Retina (tissue), 1 donor: ENCODE measurements around the gene AMMECR1.

Experiments
- DNase-seq: peaks from one replicate; pipeline ENCODE4 v3.0.0-alpha.2; 2016

The AMMECR1 gene

DNA sequence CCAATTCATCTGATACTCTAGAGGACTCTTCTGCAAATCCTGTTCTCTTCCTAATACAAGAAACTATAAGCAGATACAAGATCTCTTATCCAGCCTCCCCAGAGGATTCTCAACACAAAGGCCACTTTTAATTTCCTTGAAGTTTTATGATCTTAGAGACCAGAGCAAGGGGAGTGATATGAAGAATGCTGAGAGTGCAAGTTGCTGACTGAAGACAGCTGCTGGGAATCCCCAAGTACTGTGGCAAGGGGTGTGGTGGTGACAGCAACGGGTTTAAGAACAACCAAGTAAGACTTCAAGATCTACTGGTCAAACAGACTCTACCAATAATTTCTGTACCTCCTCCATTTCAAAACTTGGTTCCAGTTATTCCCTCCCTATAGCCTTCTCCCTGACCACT lies 7.0 kb downstream of the AMMECR1 start:
- no peak for DNase-seq

DNA sequence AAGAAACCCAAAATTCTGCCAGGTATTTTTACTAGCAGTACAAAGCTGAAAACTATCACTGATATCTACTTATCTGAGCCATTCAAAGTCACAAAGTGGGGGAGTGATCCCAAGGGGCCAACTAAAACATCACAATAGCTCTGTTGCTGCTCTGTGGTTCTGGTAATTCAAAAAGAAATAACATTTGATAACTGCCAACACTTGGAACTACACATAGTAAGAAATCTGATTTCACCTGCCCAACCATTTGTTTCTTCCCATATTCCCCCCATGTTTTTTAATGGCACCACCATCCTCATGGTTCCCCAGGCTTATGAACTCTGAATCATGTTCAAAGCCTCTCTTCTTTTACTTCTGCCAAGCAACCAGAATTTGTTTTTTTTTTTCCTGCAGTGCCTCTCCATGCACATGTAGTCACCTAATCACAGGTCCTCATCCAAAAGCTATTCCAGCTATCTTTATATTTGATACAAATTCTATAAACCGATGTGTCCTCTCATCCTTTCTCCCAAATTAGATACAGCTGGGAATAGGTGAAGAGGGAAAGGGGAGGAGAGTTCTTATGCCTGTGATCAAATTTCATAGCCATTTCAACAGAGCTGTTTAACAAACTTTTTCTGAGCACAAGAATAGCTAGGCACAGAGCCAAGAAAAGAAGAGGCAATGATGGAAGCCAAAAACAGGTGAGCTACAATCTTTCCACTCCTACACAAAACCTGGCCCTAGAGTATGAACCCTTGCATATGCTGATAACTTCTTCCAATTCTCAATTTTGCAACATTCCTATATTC lies 7.7 kb downstream of the AMMECR1 start:
- no peak for DNase-seq

DNA sequence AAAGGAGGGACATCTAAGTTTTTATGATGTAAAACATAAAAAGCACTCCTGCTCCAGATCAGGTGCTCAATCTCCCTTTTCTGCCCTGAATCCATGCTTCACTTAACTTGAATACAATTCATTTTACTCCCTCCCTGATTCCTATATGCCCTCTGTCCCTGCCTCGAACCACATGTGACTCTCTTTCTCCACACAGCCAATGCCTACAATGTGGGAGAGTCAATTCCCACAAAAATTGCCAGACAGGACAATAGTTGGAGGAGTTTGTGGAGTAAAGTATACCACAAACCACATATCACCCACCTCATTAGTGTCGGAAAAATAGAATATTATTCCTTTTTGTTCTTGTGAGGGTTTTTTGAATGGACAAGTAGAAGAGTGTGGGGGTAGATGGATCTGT lies 9.7 kb downstream of the AMMECR1 start:
- no peak for DNase-seq

DNA sequence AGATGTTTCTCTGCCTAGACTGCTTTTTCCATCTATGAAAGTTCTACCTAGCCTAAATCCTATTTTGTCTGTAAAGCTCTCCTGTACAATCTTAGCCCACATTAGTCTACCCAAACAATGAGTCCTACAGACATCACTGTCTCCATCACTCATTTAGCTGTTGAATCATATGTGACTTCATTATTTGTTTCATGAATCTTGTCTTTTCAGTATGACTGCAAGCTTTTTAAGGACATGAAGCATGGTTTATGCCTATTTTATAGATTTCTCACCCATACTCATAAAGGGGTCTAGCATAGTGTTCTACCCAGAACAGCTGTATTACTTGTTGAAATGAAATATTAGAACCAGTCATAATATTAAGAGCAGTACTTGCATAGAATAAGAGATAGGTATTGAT lies 13.0 kb downstream of the AMMECR1 start:
- no peak for DNase-seq

DNA sequence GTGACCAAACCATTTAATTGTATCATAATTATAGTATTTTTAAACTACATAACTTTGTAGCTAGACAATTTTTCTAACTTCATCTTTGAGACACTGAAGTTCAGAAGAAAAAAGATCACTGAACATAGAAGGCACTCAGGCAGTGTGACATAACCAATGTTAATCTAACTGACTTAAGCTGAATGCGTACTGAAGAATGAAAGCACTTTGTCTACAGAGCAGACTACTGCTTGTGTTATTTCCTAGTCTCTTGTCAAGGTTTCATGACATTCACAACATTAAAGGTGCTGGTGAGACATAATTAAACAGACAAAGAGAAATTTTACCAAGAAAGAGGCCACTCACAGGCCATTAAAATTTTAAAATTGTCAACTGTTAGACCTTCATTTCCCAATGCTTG lies 13.5 kb downstream of the AMMECR1 start:
- no peak for DNase-seq

DNA sequence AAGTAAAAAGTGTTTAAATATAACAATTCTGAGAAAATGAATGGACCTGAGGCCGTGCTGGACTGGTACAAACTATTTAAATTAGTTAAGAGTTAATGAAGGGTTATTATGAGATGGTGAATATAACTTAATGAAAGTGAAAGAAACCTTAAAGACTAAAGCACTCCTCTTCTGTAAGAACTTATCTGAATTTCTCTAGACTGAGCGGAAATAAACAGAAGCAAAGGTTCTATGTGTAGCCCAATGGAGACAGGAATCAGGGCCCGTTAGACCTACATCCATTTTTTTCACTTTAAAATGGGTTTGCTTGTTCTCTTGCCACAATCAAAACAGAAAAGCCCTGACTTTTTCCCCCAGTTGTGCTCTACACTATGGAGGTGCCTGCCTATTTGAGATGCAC lies 14.9 kb downstream of the AMMECR1 start:
- no peak for DNase-seq

DNA sequence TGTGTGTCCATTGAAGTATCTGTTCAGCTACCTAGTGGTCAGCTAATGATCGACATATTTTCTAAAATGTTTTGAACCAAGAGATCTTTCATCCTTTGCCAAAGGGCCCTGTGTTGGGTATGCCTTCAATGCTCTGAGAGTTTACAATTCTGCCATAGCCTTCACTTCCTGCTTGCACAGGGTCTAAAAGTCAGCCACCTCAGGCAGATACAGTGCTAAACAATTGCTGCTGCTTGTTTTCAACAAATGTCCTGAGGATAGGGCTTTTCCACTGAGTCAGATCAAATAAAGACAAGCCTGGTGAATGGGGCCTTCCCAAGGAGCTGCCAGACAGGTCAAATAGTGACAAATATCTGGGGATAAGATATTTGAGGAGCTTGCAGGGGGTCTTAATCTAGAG lies 16.7 kb downstream of the AMMECR1 start:
- no peak for DNase-seq

DNA sequence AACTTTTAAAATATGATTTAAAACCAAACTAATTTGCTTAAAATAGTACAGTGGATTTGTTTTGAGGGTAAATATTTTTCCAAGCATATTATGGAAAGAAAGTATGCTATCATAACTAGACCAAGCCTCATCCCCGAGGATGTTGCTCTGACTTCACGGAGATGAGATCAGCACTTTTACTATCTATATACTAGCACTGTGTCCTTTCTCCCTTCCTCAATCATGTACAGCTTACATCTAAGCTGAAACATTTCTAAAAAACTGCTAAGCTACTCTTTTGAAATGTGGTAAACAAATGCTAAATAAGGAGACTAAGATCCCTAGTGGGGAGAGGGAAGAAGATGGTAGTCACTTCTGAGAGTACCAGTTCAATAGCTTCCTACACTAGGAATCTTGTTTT lies 23.8 kb downstream of the AMMECR1 start:
- no peak for DNase-seq

DNA sequence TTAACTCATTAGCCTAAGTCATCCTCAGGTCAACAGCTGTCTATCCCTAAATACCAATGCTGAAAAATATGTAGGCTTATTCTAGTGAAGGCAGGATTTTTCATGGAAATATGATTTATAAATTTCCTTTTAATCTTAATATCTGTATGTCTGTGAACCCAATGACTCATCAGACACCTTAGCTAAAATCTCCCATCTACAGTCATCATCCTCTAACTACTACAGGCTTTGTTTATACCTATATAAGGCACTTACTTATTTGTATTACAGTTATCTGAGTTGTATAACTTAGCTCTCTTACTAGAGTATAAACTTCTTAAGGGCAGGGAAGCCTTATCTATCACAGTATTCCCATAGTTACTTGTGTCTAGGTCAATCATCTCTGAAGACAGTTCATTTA lies 24.2 kb downstream of the AMMECR1 start:
- DNase-seq: no peak

DNA sequence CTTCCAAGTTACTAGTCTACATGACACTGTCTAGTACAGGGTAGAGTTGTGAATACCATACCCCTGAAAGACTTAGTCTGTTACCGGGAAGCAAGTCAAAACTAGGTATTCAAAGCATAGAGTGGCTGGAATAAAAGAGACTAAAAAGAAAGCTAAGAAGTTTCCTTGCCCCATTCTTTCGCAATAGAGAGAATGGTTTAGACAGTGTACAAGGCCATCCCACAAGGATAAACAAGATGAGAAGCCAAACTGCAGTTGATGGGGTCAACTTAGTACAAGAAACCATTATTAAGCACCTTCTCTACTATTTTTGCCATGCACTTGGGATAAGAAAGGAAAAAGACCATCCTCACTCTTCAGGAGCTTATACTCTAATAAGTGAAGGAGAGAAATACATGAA lies 30.3 kb downstream of the AMMECR1 start:
- no peak for DNase-seq

DNA sequence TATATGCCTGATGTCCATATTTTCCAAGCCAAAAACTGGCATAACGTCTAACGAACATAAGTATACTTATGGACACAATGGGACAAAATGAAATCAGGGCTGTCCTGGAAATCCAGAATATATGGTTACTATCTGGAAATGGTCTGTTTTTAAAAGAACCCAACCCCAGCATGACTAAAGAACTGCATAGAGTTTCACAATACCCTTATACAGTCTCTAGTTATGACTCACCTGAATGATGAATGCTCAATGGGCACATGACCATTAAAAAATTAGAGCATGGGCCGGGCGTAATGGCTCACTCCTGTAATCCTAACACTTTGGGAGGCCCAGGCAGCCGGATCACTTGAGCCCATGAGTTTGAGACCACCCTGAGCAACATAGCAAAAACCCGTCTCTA lies 31.8 kb downstream of the AMMECR1 start:
- DNase-seq: no peak

DNA sequence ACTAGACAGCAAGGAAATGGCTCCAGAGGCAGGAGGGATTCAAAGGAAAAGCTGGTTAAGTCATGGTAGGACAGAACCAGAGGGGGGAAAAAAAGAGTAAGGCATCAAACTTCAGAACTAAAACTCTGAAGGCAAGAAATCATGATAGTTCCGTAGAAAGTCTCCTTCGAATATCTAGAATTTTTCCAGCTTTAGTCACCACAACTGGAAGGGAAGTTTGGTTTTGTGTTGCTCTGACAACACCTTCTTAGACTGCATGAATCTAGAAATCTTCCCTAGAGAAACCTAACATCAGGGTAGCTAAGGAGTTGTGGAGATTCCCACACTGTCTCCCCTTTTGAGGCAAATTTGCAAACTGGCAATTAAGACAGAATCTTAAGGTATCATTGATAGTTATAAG lies 33.7 kb downstream of the AMMECR1 start:
- DNase-seq: no peak

DNA sequence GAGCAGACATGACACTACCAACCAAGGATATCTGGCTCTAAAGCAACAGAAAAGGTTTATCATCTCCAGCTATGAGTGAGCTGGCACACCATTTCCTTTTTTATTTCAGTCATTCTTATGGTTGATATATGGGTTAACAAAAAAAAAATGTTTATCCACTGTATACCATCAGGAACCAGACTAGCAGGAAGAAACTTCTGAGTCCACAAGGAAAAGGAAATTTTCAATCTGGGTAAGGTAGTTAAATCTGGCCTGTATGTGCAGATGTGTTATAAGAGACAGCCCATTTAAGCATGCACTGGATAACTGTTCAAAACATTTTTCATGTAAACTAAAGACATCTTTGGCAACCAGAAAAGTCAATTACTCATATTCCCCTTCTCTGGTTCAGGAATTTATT lies 35.0 kb downstream of the AMMECR1 start:
- no peak for DNase-seq

DNA sequence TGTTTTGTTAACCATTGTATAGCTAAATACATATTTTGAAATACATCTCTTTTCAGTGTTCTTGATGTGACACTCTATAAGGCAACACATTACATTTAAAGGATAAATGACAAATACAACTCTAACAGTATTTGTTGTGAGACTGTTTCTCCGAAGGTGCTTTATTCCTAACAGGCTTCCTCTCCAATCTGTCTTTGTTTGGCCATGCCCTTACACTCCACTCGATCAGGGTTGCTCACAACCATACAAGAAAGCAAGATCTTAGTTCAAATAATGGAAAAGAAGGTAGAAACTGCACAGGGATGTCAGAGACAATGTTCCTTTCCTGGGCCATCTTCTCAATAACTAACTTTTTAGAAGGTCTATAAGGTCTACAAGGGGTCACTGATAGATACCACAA lies 36.5 kb downstream of the AMMECR1 start:
- no peak for DNase-seq

DNA sequence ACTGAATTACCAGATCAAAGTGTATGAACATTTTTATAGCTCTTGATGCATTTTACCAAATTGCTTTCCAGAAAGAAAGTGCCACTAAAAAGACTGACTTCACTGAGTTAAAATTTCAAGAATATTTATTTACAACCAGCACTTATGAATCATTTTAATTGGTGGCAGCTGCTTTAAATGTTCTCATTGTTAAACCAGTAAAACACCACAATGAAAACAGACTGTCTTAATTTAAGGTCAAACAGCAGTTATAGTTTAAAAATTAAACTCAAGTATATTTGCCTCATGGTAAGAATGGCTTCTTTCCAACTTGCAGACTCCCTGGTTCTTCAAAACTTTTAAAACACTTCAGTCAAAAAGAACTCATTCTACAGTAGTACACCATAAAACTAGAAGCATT lies 36.9 kb downstream of the AMMECR1 start:
- no peak for DNase-seq

DNA sequence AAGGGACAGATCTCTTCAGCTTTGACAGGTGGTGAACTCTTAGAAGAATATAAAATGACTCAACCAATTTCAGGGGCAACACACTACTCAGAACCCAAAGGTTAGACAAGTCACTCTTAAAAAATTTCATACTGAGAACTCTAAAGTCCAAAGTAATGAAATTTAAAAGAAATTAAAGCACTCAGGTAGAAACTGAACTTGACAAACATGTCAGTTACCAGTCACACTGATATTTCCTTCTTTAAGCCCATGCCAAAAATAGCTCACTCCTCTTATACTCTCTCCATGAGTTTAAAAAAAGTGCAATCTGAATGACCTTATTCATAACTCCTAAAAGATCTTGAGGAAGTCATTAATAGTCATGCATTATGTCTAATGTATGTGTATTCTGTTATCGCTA lies 40.3 kb downstream of the AMMECR1 start:
- DNase-seq: no peak

DNA sequence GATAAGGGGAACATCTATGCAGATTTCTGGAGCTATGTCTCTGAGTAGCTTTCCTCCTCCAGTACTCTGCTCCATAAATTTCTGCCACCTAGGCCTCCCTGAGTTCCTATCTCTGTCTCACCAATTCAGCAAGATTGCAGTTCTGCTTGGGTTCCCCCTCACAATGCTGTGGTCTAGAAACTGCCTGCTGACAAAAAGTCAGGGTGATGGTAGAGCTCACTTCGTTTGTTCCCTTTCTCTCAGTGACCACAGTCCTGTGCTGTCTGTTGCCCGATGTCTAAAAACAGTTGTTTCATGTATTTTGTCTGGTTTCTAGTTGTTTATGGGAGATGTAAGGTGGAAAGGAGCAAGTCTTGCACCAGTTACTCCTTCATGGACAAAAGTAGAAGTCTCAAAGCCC lies 41.1 kb downstream of the AMMECR1 start:
- no peak for DNase-seq

DNA sequence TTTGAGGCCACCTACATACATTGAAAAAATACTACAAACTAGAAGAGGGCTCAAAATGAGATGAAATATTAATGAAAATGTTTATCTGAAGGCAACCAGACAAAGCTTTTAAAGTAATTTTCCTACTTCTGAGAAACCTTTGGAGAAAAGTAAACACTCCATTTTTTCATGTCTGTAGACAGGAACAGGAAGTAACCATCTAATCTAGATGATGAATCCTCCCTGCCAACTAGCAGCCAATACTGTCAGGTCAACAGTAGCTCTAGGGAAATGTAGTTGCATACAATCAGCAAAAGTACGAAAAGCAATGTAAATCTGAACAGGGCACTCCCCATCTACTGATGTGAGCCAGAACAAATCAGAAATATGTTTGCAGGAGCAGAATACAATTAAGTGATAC lies 49.0 kb downstream of the AMMECR1 start:
- no peak for DNase-seq

DNA sequence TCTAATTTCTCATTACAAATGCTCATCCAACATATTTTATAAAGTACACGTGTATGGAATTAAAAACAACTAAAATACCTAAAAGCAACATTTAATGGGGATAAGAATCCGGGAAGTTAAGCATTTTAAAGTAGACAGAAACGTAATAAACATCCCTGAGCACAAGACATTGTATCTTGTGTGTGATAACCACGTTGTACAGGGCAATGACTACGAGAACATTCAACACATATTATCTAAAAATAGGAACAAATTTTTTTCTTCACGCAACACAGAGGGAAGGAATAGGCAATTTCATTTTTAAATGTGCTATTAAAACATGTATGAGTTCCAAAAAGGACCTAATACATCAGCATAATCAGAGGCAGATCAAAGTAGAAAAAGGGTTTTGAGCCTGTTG lies 49.5 kb downstream of the AMMECR1 start:
- DNase-seq: no peak

DNA sequence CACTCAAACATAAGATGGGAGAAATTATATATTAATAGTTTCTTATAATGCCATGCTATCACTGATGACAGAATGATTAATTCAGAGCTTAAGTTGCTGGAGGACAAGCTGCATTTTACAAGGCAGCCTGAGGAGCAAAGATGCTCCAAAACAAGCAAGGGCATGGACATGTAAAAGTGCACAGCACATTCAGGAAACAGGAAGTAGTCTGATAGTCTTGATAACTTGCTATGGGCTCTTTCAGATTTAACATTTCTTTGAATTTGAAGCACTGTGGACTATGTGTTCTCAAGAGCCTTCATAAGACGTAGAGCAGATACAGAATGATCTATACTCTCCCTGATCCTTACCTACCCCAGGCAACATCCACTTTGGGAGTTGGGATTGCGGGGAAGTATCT lies 50.0 kb downstream of the AMMECR1 start:
- no peak for DNase-seq

DNA sequence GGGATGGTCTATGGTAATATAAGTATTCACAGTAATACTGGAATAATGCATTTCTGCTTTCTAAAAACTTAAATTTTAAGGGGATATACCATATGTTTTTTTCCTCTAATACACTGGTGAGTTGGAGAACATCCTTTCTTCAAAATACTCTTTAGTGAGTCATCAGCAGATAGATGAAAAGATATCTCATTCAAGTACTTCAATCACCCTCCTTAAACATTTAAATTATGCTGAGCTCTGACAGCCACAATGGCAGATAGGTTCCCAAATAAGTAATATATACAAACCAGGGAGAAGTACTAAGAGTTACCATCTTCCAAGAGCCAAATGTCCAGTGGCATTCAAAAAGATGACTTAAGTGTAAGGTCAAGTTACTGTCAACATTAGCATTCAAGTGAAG lies 52.2 kb downstream of the AMMECR1 start:
- no peak for DNase-seq

DNA sequence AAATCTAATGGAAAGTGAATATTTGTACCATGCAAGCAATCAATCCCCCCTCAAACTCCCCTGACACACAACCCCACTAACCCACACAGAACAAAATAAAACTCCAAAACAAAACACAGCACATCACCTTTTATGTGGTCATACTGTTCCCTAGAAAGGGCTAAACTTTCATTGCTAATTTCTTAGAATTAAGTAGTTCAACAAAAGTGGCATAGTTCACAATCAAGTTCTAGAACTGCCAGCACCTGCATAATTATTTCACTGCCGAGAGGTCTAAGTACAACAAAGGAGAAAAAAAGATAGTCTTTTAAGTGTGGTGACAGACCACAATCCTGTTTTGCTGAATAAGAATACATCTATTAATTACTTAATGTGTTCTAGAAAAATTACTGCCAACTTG lies 58.8 kb downstream of the AMMECR1 start:
- DNase-seq: no peak

DNA sequence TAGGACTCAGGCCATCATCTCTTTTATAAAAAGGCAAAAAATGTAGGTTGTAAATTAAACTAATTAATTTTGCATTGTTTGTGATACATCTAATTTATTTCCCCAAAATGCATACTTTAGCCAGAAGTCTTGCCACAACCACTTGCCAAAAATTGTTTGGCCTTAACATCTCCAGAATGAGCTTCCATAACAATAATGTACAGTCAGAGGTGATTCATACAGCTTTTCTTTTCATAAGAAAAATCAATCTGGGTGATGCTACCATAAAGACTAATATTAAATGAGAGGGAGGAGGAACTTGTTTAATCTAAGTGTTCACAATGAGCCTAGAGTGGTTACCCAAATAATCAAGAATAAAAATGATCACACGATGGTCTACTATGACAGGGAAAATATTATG lies 59.3 kb downstream of the AMMECR1 start:
- DNase-seq: no peak

DNA sequence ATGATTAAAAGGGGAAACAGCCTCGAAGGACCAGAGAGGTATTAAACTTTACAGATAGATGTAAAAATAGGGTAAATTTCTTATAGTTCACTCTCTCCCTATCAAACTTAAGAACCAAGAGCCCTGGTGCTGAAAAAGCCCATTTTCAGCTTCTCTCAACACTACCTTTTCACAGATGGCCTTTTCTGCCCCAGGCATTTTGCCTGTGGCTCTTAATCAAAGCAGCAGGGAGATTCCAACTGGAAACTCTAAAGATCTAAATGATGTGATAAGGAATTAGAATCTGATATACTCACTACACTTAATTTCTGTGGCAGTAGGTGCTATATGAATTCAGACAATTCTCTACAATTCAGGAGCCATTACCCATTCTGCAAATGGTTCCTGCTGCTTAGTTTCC lies 60.0 kb downstream of the AMMECR1 start:
- DNase-seq: peak; percentile 3

DNA sequence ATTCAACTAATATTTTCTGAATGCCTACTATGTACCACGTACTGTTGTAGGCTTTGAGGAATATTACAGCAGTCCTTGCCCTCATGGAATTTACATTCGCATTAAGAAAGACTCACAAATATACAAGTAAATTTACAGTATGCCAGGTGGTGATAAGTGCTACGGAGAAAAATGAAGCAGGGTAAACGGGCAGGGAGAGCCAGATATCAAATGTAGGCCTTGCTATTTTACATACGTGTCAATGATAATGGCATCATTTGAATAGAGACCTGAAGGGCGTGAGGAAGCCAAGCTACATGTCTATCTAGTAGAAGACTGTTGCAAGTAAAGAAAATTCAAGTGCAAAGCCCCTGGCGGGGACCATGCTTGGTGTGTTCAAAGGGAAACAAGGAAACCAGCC lies 65.2 kb downstream of the AMMECR1 start:
- DNase-seq: no peak

DNA sequence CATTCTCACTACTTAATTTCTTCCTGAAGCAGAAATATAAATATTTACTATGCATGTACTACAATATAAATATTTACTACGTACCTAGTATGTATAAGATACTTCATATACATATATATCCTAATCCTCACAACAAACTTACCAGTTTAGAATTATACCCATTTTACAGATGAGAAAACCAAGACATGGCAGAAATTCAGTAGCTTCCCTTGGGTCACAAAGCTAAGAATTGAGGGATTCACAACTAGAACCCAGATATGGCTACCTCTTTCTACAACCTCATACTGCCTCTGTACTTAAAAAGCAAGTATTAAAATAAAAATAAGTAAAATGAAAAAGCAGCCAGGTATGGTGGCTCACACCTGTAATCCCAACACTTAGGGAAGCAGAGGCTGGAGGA lies 65.9 kb downstream of the AMMECR1 start:
- no peak for DNase-seq
